Midbrain (tissue), 1 donor: ENCODE measurements around the gene SLFNL1.

Experiments used
- DNase-seq: peaks from one replicate; lab custom pipeline; 2025; lab: John Stamatoyannopoulos, UW

Gene SLFNL1

GRCh38 chr1:41021526-41022308 is at the start of gene SLFNL1:
SLFNL1 (minus strand) TSS chr1:41021725; CDS start chr1:41020660, 1,065 bp downstream.
- no peak for DNase-seq

GRCh38 chr1:41056907-41057306 is 35.4 kb upstream of the SLFNL1 start:
- no peak for DNase-seq

DNA sequence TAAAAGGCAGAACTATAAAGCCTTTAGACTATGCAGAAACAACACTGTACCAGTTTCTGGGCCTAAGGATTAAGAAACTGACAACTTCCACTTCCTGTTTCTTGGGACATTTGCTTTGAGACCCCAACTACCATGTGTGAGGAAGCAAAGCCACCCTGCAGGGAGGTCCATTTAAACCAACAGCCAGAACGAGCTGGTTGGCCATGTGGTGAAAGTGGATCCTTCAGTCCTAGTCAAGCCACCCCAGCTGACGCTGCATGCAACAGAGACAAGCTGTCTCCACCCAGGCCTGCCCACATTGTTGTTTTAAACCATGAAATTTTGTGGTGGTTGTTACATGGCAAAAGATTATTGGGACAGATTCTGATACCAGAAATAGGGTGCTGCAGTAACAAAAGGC is 31.8 kb upstream of the SLFNL1 start:
- no peak for DNase-seq

DNA sequence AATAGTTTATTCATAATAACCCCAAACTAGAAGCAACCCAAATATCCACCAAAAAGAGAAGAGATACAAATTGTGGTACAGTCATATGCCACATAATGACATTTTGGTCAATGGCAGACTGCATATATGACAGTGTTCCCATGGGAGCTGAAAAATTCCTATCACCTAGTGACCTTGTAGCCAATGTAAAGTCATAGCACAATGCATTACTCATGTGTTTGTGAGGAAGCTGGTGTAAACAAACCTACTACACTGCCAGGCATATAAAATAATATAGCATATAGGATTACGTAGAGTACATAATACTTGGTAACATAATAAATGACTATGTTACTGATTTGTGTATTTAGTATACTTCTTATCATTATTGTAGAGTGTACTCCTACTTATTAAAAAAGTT is 29.5 kb upstream of the SLFNL1 start:
- no peak for DNase-seq

DNA sequence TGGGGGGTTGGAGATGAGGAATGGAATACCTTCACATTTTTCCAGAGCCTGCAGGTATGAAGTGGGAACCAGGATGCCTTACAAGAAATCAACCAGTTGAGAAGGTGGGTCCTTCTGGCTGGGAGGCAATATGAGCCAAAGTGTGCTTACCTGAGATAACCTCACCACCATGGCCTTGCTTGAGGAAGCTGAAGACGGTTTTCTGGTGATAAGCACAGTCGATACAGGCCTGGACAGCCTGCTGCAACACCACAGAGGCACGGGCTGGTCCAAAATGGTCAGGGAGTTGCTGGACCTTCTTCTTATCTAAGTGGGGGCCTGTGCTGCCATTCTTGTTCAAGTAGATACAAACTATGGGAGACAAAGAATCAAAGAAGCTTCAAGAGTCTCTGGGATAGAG is 27.0 kb upstream of the SLFNL1 start:
- no peak for DNase-seq

DNA sequence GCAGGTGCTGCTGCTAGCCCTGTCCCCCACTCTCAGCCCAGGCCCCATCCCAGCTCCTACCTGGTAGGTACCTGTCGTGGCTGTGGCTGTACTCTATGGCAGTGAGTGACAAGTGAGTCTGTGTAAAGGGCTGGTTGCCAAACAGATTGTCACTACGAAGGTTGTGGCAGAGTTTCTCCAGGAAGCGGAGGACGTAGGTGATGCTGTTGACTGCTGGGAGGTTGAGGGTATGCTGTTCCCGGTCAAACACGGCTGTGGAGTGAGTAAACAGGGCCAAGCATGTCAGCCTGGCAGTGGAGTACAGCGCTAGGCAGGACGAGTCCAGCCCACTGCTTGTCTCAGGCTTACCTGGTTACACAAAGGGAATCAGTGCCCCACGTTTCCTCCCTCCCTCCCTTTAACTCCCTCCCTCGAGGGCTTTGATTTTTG is 24.8 kb upstream of the SLFNL1 start:
- DNase-seq: no peak

DNA sequence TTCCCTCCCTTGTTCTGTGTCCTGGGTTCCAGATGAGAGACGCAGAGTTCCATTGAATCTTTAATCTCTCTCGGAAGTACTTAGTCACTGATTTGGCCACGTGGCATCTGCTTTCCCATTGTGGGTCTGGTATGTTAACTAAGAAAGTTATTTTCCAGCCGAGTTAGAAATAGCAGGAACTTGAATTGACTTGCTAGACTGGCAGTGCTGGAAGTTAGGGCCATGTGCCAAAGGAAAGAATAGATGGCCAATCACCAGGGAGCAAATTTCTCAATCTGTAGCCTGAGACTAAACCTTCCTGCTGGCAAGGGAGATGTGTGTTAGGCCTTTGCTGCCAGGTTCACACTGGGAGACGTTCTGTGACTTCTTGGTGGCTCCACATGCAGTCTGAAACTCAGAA is 24.2 kb upstream of the SLFNL1 start:
- peak; percentile 31 for DNase-seq

DNA sequence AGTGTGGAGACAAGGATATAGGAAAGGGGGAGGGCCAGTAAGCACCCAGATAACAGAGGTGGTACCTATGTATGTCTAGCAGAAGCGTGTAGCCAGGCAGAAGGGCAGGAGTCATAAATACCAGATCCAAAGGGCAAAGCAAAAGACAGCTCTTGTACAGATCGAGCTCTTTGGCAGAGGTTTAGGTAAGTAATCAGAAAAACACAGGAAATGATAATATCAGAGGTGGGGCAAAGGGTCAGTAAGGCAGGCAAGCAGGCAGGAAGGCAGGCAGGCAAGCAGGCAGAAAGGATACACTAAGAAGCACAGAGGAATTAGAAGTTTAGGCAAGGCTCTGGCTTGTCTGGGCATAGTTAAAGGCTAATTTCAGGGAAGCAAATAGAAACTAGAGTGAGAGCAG is 22.7 kb upstream of the SLFNL1 start:
- no peak for DNase-seq

GRCh38 chr1:41041614-41042270 is 20.2 kb upstream of the SLFNL1 start:
- no peak for DNase-seq

- no peak for DNase-seq
Observed at GRCh38 chr1:41038110-41038509, 16.6 kb upstream of the SLFNL1 start.

DNA sequence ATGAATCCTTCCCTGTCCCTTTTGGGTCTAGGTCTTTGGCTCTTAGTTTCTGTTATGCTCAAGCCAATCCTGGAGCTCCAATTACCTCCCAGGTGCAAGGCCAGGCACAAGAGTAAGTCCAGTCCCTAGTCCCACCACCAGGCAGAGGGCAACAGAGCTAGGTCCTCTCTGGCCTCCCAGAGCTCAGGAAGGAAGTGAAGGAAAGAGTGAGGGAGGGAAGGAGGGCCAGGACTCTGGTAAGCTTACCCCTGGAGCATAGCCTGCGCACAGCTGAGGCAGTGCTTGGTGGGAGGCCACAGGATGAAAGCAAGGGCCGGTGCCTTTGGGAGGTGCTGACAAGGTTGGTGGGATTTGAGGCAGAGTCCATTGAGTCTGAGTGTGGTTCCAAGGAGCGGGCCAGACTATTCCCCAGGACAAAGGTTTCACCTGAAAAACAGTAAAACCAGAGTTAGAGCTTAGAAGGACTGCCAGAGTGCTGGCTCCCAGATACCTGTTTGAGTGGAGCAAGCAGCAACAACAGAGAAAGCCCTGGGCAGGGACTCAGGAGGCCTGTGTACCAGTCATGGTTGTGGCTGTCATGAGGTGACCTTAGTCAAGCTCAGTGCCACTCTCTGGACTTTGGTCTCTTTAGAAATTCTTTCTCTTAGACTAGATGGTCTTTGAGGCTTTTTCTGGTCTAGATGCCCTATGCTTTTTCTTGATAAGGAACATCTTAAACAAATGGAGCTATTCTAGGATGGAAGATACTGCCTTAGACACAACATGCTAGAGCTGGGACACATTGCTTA is 15.8 kb upstream of the SLFNL1 start:
- DNase-seq: no peak

- no peak for DNase-seq
Observed at GRCh38 chr1:41033272-41033671, 11.7 kb upstream of the SLFNL1 start.

GRCh38 chr1:41032147-41032546 is 10.6 kb upstream of the SLFNL1 start:
- no peak for DNase-seq

DNA sequence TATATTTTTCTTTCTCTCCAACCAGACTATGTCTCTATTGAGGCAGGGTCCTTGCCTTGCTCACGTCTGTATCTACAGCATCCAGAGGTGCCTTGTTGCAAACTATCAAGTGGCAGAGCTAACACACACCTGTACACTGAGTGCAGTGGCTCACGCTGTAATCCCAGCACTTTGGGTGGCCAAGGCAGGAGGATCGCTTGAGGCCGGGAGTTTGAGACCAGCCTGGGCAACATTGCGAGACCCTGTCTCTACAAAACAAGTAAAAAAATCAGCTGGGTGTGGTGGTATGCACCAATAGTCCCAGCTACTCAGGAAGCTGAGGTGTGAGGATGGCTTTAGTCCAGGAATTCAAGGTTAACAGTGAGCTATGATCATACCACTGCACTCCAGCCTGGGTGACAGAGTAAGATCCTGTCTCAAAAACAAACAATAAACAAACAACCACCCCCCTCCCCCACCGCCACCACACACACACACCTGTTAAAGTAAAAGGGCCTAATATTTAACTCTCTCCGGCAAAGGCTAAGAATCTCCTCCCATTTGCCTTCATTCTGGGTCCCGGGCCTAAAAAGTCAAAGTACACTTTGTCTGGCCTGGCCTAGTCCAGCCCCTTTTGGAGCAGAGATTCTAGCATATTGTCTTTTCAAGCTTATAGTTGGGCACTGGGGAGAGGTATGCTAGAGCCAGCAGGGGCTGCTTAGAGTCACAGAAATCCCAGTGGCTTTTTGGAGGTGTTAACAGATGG is 9.5 kb upstream of the SLFNL1 start:
- DNase-seq: no peak

GRCh38 chr1:41028034-41028642 is 6.6 kb upstream of the SLFNL1 start:
- no peak for DNase-seq

DNA sequence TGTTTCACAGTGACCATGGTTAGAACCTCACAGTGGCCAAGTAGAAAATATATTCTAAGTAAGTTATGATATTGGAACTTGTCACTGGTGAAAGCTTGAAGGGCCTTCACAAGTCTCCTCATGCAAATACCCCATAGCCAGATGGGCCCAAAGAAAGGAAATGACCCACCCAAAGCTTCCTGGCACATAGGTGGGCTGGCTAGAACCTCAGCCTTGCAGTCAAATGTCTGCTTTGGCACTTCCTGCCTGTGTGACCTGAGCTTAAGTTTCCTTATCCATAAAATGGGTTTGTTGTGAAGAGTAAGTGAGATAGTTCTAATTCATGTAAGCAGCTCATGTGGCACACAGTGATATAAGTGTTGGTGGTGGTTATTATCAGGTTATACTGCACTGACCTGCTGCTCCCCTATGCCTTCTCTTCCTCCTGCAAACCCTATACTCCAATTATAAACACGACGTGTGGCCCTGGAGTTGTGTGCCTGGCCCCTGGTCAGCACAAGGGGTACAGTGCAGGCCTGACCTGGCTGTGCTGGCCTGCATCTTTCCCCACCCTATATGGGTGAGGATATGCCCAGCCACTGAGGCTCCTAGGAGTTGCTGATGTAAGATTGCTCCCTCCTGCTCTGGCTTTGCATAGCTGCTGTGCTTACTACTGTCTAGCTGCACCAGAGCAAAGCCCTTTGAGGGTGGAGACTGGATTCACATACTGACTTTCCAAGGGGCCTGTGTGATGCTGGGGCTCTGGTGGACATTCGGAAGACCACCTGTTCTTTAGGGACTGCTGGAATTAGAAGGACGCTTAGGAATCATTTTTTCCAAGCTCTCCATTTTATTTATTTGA is 4.7 kb upstream of the SLFNL1 start:
- DNase-seq: no peak

DNA sequence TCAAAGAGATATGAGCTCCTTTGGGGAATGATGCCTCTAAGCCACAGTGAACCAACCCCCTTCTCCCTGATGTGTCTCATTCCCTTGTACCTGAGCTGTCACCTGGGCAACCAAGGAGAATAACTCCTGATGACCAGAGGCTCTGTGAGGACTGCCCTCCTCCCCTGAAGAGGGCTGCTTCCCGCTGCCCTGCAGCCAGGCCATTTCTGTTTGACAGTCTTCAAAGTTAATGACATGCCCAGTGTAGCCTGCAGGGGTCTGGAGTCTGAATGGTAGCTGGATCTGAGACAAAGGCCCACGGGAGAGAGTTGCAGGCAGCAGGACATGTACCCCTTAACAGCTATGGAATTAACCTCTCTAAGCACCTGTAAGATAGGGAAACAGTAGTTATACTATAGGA is 3.4 kb upstream of the SLFNL1 start:
- DNase-seq: no peak

DNA sequence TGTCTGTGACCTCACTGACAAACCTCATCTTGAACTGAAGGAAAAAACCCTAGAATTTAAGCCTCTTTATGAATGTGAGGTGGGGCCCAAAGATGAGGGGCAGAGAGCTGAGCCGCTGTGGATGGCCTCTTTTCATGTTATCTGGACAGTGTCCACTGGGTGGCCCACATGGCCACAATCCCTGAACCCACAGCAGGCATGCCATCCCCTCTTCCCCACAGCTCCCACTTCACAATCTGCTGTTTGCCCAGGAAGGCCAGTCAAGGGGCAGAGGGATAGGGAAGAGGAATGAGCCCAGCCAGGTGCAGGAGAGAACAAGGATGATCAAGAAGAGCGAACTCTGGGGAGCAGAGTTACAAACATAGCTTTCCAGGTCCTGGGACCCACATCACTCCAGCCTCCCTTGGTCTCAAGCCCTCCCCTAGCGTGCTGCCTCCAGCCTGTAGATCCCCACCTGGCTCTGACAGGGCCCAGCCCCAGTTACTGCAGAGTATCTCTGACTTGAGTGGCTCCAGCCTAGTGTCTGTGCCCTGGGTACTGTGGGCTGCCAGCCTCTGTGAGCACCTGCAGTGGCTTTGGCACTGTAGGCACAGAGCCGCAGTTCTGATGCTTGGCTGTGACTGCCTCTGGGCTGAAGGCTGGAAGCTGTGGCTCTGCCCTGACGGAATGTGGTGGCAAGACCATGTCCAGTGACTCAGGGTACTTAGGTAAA is 1.9 kb upstream of the SLFNL1 start:
- no peak for DNase-seq

DNA sequence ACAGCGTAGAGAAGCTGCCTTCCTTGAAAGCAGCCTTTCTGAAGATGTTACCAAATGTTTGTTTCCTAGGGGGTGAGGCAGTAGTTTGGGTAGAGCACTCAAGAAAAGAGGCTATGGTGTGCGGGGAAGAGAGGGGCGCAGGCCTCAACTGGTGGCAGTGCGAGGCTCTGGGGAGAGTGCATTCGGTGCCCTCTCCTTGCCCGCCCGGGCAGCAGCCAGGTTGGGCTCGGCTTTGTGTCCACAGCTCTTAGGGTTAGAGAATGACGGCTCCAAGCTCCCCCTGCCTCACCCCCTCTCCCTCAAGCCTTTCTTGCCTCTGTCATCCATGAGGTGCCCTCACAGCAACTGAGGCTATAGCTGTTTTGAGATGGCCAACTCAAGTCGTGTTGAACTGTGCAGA is 899 bp upstream of the SLFNL1 start:
- no peak for DNase-seq

GRCh38 chr1:41020654-41021053 is 871 bp downstream of the SLFNL1 start:
- DNase-seq: no peak
